ENCODE results near the gene ROBO2.

The ROBO2 gene

DNA sequence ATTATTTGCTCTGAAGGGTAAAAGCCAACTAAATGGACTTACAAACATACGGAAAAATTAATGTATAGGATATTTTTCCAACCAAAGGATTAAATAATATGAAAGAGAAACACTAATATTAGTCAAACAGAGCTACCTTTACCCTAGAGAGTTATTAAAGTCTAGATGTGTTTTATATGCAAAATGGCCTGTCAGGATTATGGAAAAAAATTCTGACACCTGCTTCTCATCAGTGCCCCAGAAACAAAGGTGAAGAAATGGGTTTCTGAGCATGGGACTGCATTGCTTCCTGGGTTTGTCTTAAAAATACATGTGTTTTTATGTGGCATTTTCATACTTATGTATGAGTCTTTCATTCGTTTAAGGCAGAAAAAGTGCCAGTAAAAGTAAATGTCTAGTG is 148.3 kb downstream of the ROBO2 start:
- no peak overlapping the region for H3K27ac ChIP-seq
- TF ChIP-seq ZFX (IDR thresholded peaks at IDR 0.05): no peak
- TF ChIP-seq, protein P1, sequence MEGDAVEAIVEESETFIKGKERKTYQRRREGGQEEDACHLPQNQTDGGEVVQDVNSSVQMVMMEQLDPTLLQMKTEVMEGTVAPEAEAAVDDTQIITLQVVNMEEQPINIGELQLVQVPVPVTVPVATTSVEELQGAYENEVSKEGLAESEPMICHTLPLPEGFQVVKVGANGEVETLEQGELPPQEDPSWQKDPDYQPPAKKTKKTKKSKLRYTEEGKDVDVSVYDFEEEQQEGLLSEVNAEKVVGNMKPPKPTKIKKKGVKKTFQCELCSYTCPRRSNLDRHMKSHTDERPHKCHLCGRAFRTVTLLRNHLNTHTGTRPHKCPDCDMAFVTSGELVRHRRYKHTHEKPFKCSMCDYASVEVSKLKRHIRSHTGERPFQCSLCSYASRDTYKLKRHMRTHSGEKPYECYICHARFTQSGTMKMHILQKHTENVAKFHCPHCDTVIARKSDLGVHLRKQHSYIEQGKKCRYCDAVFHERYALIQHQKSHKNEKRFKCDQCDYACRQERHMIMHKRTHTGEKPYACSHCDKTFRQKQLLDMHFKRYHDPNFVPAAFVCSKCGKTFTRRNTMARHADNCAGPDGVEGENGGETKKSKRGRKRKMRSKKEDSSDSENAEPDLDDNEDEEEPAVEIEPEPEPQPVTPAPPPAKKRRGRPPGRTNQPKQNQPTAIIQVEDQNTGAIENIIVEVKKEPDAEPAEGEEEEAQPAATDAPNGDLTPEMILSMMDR (conservative IDR thresholded peaks at IDR 0.05): no peak

DNA sequence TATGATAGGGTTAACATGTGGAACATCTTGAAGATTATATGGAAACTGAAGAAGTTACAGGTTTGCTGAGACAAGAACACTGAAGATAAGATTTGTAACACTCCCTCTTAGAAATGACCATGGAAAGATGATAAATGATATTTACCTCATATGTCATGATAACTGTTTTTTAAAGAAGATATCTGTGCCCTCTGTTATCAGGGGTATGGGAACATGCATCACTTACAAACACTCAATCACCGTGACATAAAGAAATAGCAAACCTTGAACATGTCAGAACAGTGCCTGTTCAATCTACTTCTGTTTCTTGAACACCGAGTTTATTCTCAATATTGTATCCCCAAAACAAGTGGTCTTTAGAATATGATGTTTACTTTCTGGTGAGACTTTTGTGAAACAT is 149.4 kb downstream of the ROBO2 start:
- TF ChIP-seq ZFX (IDR thresholded peaks at IDR 0.05): no peak
- TF ChIP-seq, protein P1 (conservative IDR thresholded peaks at IDR 0.05): no peak
- H3K27ac ChIP-seq: no peak overlapping the region

DNA sequence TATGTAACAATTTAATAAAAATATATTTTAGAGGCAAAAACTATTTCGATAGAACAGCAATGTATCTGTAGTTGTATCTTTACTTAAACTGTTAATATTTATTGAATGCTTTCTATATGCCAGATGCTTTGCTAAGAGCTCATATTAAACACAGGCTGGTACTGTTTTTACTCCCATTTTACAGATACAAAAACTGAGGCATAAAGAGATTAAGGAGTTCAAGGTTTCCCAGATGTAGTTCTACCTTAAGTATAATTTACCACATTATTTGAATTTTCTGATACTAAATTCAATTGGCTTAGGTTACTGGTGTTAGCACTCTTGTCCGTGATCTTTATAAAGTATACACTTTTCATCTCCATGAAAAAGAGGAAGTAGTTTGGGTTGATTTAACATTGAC is 149.8 kb downstream of the ROBO2 start:
- no peak overlapping the region for H3K27ac ChIP-seq

DNA sequence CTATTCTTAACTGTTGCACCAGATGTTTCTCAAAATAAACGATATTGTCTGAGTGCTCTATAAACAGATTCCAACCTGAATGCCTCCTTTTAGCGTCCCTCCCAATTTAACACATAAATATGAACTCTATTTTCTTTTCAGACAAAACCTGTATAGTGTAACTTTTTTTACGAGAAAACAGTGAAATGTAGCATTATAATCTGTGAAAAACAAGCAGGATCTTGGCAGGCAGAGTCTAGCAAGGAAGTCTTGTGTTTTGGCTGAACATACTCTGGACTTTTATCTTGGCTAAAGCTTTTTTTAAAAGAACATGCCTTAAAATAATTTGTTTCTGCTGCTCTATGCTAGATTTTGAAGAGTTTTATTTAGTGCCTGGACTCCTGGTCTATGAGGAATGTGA is 150.5 kb downstream of the ROBO2 start:
- H3K27ac ChIP-seq: no peak overlapping the region
- TF ChIP-seq, protein P1 (conservative IDR thresholded peaks at IDR 0.05): no peak
- no peak for TF ChIP-seq ZFX (IDR thresholded peaks at IDR 0.05)

More for the DNA sequence above, 149.8 kb downstream of the ROBO2 start:
- TF ChIP-seq ZFX (IDR thresholded peaks at IDR 0.05): no peak
- TF ChIP-seq, protein P1 (conservative IDR thresholded peaks at IDR 0.05): no peak

DNA sequence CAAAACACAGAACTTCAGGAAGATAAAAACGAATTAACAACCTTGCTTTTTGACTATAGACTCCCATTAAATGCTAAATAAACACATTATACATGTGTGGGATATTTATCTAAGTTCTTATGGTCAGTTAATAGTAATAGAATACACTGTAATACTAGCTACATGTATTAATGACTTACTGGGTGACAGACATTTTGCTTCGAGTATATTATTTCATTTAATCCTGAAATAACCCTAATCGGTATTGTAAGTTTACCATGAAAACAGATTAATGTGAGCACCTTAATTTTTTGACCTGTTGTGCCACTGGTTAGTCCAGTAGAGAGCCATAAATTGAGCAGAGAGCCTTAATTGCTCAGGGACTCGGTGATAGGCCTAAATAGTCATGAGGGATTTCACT is 151.1 kb downstream of the ROBO2 start:
- TF ChIP-seq, protein P1 (conservative IDR thresholded peaks at IDR 0.05): no peak
- TF ChIP-seq ZFX (IDR thresholded peaks at IDR 0.05): no peak
- H3K27ac ChIP-seq: no peak overlapping the region

DNA sequence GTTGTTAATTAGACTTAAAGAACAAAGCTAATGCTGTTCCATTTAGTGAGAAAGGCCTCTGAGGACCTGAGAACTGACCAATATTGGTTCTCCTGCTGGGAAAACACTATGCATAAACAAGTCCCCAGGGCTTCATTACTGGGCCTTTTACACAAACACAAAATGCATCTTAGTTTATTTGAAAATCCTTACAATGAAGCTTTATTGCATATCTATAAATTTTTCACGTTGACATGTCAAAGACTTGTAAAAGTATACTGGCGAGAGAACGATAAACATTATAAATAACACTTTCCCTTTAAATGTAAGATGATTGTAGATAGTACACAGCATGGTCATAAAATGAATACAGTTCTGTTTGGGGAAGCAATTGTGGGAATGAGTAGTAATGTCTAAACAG is 151.7 kb downstream of the ROBO2 start:
- TF ChIP-seq ZFX (IDR thresholded peaks at IDR 0.05): no peak
- TF ChIP-seq, protein P1 (conservative IDR thresholded peaks at IDR 0.05): no peak
- no peak overlapping the region for H3K27ac ChIP-seq

DNA sequence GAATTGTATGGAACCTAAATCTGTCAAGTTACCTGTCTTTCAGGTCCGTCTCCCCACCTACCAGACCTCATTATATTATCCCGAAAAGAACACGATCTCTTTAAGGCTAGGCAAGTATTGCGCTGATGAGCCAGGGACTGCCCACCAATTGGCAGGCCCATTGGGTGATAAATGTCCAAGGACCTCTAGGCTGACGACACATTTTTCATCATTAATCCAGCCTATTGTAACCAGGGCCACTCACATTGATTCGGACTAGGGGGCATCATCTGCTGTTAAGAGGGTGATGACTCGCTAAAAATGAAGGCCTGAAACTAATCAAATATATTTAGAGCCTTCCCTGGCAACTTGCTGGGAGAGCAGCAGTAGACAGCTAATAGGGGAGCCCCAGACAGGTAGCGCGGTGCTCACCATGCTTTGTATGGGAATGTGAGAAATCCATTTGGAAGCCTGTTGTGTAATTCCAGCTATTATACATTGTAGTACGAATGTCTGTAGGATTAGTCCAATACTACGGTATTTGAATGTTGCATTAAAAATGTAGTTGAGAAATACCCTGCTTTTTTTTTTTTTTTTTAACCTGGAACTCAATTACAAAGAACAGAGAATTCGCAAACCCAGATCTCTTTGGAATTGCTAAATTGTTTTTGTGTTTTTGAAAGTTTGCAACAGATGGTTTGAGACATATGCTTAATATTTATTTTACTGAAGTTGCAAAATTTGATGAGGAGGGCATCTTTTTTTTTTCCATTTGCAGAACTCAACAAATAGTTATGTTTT is 156.1 kb downstream of the ROBO2 start:
- H3K27ac ChIP-seq: no peak overlapping the region
- TF ChIP-seq ZFX (IDR thresholded peaks at IDR 0.05): no peak
- TF ChIP-seq, protein P1 (conservative IDR thresholded peaks at IDR 0.05): no peak
